KMS-11 (cell line): ENCODE measurements around the gene RERE.
A peak's percentile ranks its signal among the peaks of the same experiment; 100 is the strongest.

Source experiments
- H2AFZ ChIP-seq: fragments of 200-600 bp; sonication (generic); 2 replicates; pipeline ENCODE4 v1.6.1; 2016; ENCODE audit warnings: antibody characterized with exemption, mixed run types, low read depth
- H3K27ac ChIP-seq: fragments of 200-600 bp; sonication (generic); 2 replicates; pipeline ENCODE4 v1.6.1; 2016; ENCODE audit warnings: mild to moderate bottlenecking, mixed run types
- H3K27me3 ChIP-seq: fragments of 200-600 bp; sonication (generic); 2 replicates; pipeline ENCODE4 v1.6.1; 2017; ENCODE audit warnings: mild to moderate bottlenecking, low read depth, mixed run types, moderate library complexity; ENCODE audit not compliant: insufficient read depth
- H3K36me3 ChIP-seq: fragments of 200-600 bp; sonication (generic); 2 replicates; pipeline ENCODE4 v1.6.1; 2017; ENCODE audit warnings: mild to moderate bottlenecking, mixed run types; ENCODE audit not compliant: insufficient read depth
- H3K4me1 ChIP-seq: fragments of 200-600 bp; sonication (generic); 2 replicates; pipeline ENCODE4 v1.6.1; 2016; ENCODE audit warnings: mild to moderate bottlenecking, low read depth, mixed run types; ENCODE audit not compliant: poor library complexity, severe bottlenecking
- H3K4me2 ChIP-seq: fragments of 200-600 bp; sonication (generic); 2 replicates; pipeline ENCODE4 v1.7.0; 2016; ENCODE audit warnings: mild to moderate bottlenecking, mixed run types
- H3K4me3 ChIP-seq: fragments of 200-600 bp; sonication (generic); IDR thresholded peaks from 2 replicates; pipeline ENCODE4 v1.6.1; 2017; ENCODE audit warnings: low read depth, low read length, mixed read lengths; ENCODE audit not compliant: insufficient read depth
- H3K79me2 ChIP-seq: fragments of 200-600 bp; sonication (generic); 2 replicates; pipeline ENCODE4 v1.6.1; 2016; ENCODE audit warnings: low read depth, mixed run types; ENCODE audit not compliant: insufficient read depth
- H3K9ac ChIP-seq: fragments of 200-600 bp; sonication (generic); 2 replicates; pipeline ENCODE4 v1.6.1; 2016; ENCODE audit warnings: mild to moderate bottlenecking, mixed run types
- H4K20me1 ChIP-seq: fragments of 200-600 bp; sonication (generic); 2 replicates; pipeline ENCODE4 v1.6.1; 2016; ENCODE audit warnings: mild to moderate bottlenecking, mixed run types; ENCODE audit not compliant: insufficient read depth
- CTCF ChIP-seq: fragments of 200-600 bp; sonication (generic); conservative IDR thresholded peaks from 2 replicates; pipeline ENCODE4 v1.6.1; 2017; ENCODE audit warnings: low read depth, mild to moderate bottlenecking, antibody characterized with exemption, low read length, moderate library complexity, mixed read lengths

RERE gene

GRCh38 chr1:8651236-8651890 is 166.1 kb downstream of the RERE start:
- TF ChIP-seq CTCF, result no peak
- Histone ChIP-seq H3K36me3 (no peaks in the 10 kb centered on the region), H3K79me2 (peaks cover 17% of the 10 kb centered on the region; the same call in 1 of the 2 replicates), H4K20me1 (peaks cover 3% of the 10 kb centered on the region; the same call in 1 of the 2 replicates), H3K4me3 (no peak overlapping the region), H3K27me3 (no peaks in the 10 kb centered on the region), H3K4me1 (peaks cover 48% of the 10 kb centered on the region), H3K27ac (no peak overlapping the region), H3K9ac (no peak overlapping the region), H2AFZ (no peak overlapping the region), H3K4me2 (peak overlapping the region; percentile 82; the same call in 1 of the 2 replicates)

GRCh38 chr1:8649875-8650274 is 167.6 kb downstream of the RERE start:
- H3K4me1 ChIP-seq, result peaks cover 63% of the 10 kb centered on the region
- peaks cover 3% of the 10 kb centered on the region; the same call in 1 of the 2 replicates for H4K20me1 ChIP-seq
- no peaks in the 10 kb centered on the region for H3K36me3 ChIP-seq
- H3K27me3 ChIP-seq, result no peaks in the 10 kb centered on the region
- H3K79me2 ChIP-seq, result peaks cover 17% of the 10 kb centered on the region; the same call in 1 of the 2 replicates
- no peak overlapping the region for H3K27ac ChIP-seq
- TF ChIP-seq CTCF, result no peak
- no peak overlapping the region for H2AFZ ChIP-seq
- no peak overlapping the region for H3K4me3 ChIP-seq
- no peak overlapping the region for H3K9ac ChIP-seq
- no peak overlapping the region for H3K4me2 ChIP-seq

GRCh38 chr1:8649027-8649426 is 168.4 kb downstream of the RERE start:
- Histone ChIP-seq H3K4me2 (no peak overlapping the region), H3K9ac (no peak overlapping the region), H4K20me1 (peaks cover 9% of the 10 kb centered on the region; the same call in 1 of the 2 replicates), H2AFZ (no peak overlapping the region), H3K36me3 (no peaks in the 10 kb centered on the region), H3K27me3 (no peaks in the 10 kb centered on the region), H3K27ac (no peak overlapping the region), H3K4me3 (no peak overlapping the region), H3K4me1 (peaks cover 72% of the 10 kb centered on the region), H3K79me2 (peaks cover 17% of the 10 kb centered on the region; the same call in 1 of the 2 replicates)
- TF ChIP-seq CTCF, result no peak

GRCh38 chr1:8646996-8647395 is 170.4 kb downstream of the RERE start:
- TF ChIP-seq CTCF, result no peak
- peaks cover 18% of the 10 kb centered on the region; the same call in 1 of the 2 replicates for H4K20me1 ChIP-seq
- H3K79me2 ChIP-seq, result peaks cover 21% of the 10 kb centered on the region; the same call in 1 of the 2 replicates

More at GRCh38 chr1:8646996-8647395, 170.4 kb downstream of the RERE start:
- Histone ChIP-seq H3K4me1 (peaks cover 74% of the 10 kb centered on the region), H2AFZ (no peak overlapping the region), H3K9ac (no peak overlapping the region), H3K27me3 (no peaks in the 10 kb centered on the region), H3K36me3 (no peaks in the 10 kb centered on the region), H3K27ac (no peak overlapping the region), H3K4me2 (no peak overlapping the region), H3K4me3 (no peak overlapping the region)
